Stimulated activated CD4-positive, alpha-beta T cell treated with anti-CD3 and anti-CD28 coated beads, Interleukin-1b, Interleukin-23, amount 100 ng/mL, for 48 hours (primary cell): Measurements from ENCODE around the gene STARD13.
"Not testable (repeated sequence)": the region's sequence is repeated elsewhere in the genome, so short reads cannot be mapped to it uniquely, and the experiment has no call there.

Experiments used
- DNase-seq: peaks from one replicate; pipeline ENCODE4 v3.0.0-alpha.2; 2020

Gene STARD13

DNA sequence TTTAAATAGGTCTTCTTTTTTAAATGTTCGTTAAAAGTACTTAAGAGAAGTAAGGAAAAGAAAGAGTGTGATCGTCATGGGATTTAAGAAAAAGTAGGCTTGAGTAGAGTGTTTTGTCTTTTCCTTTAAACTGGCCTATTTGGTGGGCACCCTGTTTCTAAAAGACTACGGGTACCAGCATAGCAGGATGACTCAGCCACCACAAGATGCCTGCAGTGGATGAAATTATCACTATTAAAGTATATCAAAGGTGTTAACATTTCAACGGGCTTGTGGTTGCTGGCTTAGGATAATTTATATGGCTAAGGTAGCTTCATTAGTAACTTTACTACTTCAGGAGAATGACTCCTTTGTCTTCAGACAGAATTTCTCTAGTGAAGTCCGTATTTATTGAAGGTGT is 112.6 kb downstream of the STARD13 start:
- no peak for DNase-seq

DNA sequence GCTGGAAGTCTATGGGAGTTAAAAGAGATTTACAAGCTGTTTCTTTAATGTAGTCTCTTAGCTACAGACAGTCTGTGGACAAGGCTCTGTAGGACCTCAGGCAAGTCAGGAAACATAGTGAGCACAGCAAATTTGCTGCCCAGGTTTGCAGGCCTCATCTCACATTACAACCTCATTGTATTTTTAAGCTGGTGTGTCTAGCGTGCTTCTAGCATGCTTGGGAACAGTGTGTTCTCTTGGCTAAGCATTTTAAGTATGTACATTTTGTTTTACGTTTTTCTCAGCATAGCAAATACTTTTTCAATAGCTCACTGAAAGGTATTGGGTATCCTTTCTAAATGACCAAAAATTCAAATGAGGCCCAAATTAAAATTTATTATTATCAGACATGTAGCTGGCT is 113.2 kb downstream of the STARD13 start:
- DNase-seq: no peak

DNA sequence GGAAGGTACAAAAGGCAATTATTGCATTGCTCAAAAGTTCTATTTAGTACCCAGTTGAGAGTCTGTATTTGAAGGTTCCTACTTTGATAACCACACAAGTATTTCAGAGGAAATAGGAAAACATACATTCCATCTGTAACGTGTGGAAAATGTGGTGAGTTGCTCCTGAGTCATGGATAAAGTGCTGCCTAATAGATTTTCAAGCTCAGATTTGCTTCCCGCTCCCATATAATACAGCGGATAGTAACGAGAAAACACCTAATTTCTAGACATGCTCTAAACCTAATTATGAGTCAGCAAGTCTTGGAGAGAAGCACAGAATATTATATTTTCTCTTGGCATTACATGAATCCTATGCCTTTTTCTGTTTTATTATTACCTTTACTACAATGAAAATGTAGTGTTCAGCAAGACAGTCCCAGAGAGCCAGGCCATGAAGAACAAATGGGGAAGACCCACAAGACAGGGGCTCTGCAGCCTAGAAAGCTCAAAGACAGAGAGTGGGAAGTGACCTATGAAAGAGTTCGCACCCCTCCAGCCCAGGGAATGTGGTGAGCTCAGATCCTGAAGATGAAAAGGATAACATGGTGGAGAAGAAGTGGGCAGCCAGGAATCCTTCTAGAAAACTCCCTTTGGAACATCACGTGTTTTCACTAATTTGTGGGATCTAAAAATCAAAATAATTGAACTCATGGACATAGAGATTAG is 116.1 kb downstream of the STARD13 start:
- no peak for DNase-seq

- DNase-seq: no peak
These were observed 117.1 kb downstream of the STARD13 start for GRCh38 chr13:33168321-33168960.

- no peak for DNase-seq
These were observed 118.1 kb downstream of the STARD13 start for GRCh38 chr13:33167491-33167890.

DNA sequence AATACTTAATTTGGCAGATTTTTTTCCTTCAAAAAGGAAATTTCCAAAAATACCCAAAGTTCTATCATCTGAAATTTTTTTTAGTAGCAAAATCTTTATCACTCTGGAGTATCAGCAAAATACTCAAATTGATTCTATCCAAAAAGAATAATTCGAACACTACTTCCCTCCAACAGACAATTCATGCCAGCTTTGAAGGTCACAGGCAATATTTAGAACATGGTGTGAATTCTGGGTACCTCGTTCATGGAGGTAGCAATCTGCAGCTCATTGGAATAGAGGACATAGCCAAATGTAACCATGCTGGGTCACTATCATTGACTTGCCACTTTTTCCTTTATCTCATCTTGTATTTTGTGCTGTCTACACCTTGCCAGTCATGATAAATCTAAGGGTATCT is 119.8 kb downstream of the STARD13 start:
- DNase-seq: no peak

DNA sequence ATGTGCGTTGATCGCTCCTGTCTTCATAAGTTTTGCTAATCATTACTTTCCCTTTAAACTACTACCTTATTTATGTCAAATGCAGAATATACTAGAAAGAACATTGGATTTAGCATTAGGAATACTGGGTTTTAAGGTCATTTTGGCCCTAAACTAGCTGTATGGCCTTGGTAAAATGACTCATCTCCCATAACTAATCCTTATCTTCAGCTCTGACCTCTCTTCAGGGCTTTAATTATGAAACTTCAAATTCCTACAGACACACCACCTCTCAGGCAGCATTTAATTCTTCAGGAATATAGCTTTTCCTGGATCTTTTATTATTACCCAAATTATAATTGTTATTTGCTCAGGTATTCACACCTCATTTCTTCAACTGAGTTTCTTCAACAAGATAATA is 121.2 kb downstream of the STARD13 start:
- DNase-seq: no peak

- not testable (repeated sequence) for DNase-seq
These were observed 122.8 kb downstream of the STARD13 start for GRCh38 chr13:33162725-33163124.

DNA sequence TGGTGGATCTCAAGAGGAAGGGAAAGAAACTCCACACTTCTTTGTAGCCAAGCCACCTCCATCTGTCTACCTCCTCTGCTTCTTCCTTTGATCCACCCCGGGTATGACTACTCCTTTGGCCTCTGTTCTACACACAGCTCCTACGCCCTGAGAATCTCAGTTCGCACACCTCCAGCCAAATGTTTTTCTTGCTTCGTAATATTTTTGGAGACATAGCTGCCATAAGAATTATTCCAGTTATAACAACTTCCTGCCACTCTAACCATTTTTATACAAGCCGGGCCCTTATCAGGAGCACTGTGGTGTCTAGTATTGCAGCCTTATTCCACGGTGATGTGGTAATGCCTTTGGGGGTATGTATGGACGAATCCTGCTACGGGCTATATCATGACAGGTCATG is 126.7 kb downstream of the STARD13 start:
- DNase-seq: no peak

DNA sequence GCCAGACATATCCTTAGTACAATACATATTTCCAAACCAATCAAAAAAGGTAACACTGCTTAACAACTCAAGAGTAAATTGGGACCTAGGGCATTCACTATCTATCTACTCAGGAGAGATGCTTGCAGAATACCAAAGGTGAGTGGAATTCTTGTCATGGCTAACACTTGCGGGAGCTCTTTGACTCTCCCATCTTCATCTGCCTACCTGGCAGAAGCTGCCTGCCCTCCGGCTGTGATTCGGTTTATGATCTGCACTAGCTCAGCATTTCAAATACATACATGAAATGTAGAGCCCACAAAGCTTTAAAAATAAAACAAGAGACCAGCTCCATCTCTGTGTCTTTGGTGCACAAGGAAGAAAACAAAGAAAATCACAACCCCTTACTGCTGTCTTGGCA is 127.3 kb downstream of the STARD13 start:
- DNase-seq: no peak

DNA sequence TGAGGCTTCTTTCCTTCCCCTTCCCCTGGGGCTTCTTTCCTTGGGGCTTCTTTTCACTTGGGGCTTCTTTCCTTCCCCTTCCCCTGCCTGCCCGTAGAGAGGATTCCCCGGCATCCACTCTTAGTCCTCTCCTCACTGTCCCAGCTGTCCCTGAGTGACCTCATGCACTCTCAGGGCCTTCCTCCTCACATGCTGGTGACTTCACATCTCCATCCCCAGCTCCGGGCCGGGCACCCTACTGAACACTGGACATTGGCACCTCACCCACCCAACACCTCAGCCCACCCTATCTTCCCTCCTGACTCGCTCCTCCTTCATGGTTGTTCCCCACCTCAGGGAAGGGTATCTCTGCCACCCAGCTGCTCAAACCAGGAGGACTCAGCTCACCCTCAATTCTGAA is 130.6 kb downstream of the STARD13 start:
- no peak for DNase-seq

GRCh38 chr13:33153421-33154404 is 131.8 kb downstream of the STARD13 start:
- no peak for DNase-seq

GRCh38 chr13:33152389-33152788 is 133.2 kb downstream of the STARD13 start:
- DNase-seq: no peak

DNA sequence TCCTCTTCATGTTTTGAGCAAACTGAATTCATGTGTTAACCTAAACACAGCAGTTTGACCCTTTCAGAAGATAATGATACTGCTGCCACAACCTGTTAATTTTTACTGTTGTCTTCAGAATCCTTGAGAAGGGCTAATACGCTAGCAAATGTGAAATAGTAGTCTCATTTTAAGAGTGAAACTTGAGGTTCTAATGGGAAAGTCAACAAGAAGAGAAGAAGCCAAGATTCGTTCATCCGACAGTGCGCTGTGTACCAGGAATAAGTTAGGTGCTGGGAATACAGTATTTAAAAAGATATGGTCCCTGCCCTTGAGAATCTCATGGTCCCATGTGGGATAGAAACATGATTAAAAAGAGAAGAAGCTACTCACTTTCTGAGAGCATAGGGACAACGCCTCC is 134.9 kb downstream of the STARD13 start:
- no peak for DNase-seq

- DNase-seq: no peak
These were observed 135.4 kb downstream of the STARD13 start for GRCh38 chr13:33150126-33150525.

- no peak for DNase-seq
These were observed 137.7 kb downstream of the STARD13 start for GRCh38 chr13:33147832-33148231.

GRCh38 chr13:33146843-33147611 is 138.5 kb downstream of the STARD13 start:
- peak; percentile 5 for DNase-seq

GRCh38 chr13:33145667-33146066 is 139.9 kb downstream of the STARD13 start:
- DNase-seq: peak; percentile 27

DNA sequence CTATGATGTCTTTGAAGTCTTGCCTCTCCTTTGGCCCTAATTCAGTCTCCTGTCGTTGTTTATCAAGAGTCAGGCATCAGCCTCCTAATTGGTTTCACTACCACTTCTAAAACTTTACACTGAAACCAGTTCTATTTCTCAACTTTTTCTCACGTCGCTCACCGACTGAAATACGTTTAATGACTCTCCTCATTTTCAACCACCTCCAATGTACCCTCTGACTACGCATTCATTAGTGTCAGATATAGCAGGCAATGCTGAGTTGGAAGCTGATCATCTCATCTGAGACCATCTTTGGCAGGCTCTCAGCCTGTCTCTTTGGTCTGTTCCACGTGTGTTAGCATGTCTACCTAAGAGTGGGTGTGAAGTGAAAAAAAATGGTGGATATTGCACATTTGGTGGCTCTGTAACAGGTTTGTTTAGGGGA is 141.2 kb downstream of the STARD13 start:
- no peak for DNase-seq

DNA sequence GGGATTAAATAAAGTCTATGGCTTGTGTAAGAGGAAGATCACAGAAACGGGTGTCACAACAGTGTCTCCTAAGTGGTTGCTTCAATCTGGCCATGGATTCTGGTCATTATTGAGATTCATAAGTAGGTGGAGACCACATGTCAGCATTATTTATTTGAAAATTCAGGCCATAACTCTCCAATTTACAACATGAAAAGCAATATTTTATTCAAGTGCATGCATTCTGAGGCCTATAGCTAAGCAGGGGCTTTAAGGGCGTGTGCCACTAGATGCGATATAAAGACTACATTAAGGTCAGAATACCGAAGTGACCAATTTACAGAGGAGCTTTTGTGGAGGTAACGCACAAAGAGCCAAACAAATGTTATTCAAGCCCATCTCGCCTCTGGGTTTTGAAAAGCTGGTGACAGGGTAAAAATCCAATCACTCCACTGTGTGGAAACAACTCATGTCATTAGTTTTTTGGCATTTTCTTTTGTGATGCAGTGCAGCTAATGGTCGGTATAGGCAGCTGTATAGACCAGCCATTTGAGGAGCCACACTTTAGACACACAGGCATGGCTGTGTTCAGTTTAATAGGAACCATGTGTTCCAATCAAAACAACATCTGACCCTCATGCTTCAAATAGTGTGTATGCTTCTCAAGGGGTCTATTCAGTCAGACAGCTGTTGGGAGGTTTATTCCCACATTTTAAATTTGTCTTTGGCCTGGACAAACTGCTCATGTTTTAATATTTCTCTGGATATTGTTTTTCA is 145.6 kb downstream of the STARD13 start:
- no peak for DNase-seq

- no peak for DNase-seq
These were observed 146.4 kb downstream of the STARD13 start for GRCh38 chr13:33139184-33139583.

DNA sequence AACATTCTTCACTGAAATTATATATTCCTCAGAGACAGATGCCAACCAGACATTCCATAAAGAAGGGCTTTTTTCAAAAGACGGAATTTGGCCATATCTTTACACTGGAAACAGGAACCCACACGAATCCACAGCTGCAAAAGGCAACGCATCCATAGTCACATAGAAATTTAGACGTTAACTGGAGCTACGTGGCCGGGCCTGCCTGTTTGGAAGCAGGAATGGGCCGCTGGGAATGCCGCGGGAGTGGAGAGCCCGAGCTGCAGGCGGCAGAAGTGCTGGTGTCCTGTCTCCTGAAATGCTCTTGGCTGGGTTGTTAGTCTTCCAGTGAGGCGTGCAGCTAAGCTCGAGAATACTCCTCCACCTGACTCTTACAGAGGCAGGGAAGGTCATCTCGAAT is 147.1 kb downstream of the STARD13 start:
- no peak for DNase-seq
